RKO (cell line): ENCODE measurements around the gene ABCB9.
"Not testable (repeated sequence)": the region's sequence is repeated elsewhere in the genome, so short reads cannot be mapped to it uniquely, and the experiment has no call there.

Experiments used
- DNase-seq: peaks from one replicate; pipeline ENCODE4 v3.0.0-alpha.2; 2016; ENCODE audit warnings: low spot score

ABCB9 gene

DNA sequence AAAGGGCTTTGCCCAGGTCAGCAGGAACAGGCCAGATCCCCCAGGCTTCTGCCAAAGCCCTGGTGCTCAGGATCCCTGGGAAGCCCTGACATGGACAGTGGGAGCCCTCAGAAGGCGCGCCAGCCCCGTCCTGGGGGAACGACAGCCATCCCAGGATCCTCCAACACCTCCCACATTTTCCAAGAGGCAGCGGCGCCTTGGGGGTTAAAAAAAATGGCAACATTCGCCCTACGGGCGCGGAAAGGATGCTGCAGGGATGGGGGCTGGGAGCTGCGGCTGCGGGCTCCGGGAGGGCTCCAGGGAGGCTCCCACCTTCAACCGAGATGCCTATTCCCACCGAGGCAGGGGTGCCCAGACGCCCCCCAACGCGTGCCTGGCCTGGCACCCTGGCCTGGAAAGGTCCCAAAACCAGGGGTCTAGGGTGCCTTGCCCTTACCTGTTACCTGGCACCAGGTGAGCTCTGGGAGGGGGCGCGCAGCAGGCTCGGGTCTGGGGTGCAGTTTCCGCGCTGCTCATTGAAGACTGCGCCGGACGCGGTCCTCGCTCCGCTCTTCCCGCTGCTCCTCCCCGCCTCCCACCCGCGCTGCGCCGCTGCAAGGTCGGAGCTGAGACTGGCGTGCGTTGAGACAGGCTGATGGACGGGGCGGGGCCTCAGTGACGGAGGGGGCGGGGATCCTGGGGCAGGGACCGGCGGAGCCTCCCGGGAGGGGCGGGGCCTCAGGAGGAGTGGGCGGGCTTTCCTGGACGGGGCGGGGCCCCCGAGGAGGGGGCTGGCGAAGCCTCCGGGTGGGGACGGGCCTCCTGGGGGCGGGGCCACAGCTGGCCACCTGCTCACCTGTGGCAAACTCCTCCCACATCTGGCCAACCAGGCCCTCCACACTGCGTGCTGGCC, at the start of gene ABCB9:
ABCB9 (minus strand) TSS at position 613 of the 892 bp plus-strand sequence. CDS start 6,228 bp downstream, outside the sequence.
- peak; percentile 90 for DNase-seq

DNA sequence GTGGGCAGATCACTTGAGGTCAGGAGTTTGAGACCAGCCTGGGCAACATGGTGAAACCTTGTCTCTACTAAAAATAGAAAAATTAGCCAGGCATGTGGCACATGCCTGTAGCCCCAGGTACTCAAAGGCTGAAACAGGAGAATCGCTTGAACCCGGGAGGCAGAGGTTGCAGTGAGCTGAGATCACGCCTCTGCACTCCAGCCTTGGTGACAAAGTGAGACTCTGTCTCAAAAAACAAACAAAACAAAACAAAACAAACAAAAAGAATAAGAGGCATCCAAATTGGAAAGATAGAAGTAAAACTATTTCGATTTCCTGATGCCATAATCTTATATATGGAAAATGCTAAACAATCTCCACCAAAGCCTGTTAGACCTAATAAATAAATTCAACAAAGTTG, 48.2 kb upstream of the ABCB9 start:
- DNase-seq, result not testable (repeated sequence)

GRCh38 chr12:123013185-123014095, 47.2 kb upstream of the ABCB9 start:
- no peak for DNase-seq

GRCh38 chr12:123011701-123012100, 45.4 kb upstream of the ABCB9 start:
- DNase-seq, result no peak

GRCh38 chr12:123010681-123011080, 44.4 kb upstream of the ABCB9 start:
- DNase-seq, result no peak

- no peak for DNase-seq
Observed at GRCh38 chr12:123010110-123010509, 43.8 kb upstream of the ABCB9 start.

- DNase-seq, result no peak
Observed at GRCh38 chr12:123006977-123007376, 40.7 kb upstream of the ABCB9 start.

GRCh38 chr12:123005081-123005626, 38.9 kb upstream of the ABCB9 start:
- DNase-seq, result no peak

DNA sequence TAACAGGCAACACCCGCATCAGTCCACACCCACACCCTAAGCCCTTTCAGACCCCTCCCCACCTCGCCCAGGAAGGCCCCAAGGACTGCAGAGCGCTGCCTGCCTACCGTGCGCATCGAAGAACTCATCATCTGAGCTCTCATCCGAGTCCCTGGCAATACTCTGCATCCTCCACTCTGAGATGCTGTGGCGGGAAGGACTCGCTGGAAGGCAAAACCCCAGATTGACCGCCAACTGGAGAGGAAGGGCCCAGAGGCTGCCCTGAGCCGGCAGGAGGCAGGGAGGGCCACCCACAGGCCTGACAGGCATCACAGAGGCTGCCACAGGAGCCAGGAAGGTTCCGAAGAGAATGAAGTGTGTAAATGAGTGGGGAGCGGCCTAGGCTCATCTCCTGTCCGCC, 38.0 kb upstream of the ABCB9 start:
- DNase-seq, result no peak

GRCh38 chr12:123003257-123003656, 37.0 kb upstream of the ABCB9 start:
- DNase-seq, result no peak

- DNase-seq, result no peak
Observed at GRCh38 chr12:123001464-123001863, 35.2 kb upstream of the ABCB9 start.

GRCh38 chr12:123000578-123000977, 34.3 kb upstream of the ABCB9 start:
- no peak for DNase-seq

DNA sequence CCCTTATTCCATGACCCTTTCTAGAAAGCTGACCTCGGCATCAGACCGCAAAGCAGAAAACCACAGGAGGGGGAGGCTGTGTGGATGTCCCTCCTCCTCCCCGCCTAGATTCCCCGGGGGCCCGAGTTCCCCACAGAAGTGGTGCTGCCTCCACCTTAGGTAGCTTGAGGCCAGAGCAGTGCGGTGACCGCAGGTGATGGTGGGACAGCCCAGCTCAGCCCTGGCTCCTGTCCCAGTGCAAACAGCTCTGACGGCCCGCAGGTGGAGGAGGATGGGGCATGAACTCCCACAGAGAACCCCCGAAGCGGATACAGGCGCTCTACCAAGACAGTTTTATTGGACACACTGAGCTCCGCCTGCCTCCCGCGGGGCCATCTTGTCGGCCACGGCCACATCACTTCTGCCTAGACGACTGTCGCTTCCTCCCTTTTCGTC, 33.7 kb upstream of the ABCB9 start:
- DNase-seq, result no peak

DNA sequence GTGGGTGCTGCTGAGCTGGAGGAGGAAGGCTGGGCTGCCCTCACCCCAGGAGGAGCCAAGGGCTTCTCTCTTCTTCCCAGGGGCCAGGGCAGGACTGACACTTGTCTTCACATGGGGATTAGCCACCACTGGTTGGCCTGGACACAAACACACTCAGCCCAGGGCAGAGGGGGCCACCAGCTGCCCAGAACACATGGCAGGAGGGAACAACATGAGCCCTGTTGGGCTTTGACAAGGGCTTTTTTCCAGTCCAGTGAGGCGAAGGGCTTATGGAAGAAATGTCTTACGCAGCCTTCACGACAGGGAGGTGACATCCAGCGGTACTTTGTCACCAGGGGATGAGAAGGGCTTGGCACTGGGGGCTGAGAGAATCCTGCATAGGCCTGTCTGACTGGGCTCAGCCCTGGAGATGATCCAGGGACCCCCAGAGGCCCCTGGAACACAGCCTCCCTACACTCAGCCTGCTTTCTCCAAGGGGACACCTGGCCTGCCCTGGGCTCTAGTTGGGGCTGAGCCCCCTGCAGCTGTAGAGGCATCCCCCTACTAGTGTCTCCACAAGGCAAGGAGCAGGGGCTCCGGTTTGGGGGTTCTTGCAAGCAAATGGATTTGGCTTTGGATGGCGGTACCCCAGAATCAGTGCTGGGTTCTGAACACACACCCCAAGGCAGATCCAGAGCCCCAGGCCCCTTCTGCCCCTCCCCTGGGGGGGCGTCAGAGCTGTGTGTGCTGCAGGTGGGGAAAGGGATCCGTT, 33.1 kb upstream of the ABCB9 start:
- no peak for DNase-seq

- DNase-seq, result no peak
Observed at GRCh38 chr12:122998316-122998715, 32.1 kb upstream of the ABCB9 start.

GRCh38 chr12:122997343-122998250, 31.3 kb upstream of the ABCB9 start:
- no peak for DNase-seq

DNA sequence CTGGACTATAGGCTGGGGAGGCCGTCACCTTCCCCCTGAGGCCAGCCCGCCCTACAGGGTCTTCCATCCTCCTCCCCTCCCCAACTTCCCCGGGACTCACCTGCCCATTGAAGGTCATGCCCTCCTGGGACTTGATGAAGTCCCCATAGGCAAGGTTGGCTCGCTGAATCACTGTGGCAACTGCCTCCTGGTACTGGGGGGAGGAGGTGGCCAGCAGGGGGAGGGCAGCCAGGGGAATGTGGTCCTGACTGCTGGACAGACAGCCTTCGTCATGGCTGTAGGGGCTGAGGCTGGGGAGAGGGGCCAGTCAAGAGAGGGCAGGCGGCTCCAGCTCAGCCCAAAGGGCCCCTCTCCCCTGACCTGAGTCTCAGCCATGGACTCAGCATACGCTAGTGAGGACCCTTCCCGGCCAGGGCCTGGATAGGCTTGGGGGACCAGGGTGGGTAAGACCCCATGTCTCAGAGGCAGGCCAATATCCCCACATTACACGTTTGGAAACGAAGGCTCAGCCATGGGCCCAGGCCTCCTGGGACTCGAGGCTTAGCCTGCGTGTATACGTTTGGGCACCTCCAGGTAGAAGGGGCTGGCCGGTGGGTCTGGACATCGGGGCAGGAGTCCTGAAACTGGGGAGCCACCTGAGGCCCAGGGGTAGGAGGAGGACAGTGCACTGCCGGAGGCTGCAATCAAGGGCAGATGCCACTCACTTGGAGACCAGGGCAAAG, 30.5 kb upstream of the ABCB9 start:
- no peak for DNase-seq

- no peak for DNase-seq
Observed at GRCh38 chr12:122996188-122996601, 29.9 kb upstream of the ABCB9 start.

- no peak for DNase-seq
Observed at GRCh38 chr12:122995503-122996187, 29.4 kb upstream of the ABCB9 start.
